Measurements from ENCODE around the gene TSHZ2. TPM values are rescaled to one million over a fixed set of nuclear protein-coding genes. Genes with fewer than 3 reads are reported as not detected.

The TSHZ2 gene
- total RNA-seq, 1 experiment from 2014 or later: 0.07 TPM

DNA sequence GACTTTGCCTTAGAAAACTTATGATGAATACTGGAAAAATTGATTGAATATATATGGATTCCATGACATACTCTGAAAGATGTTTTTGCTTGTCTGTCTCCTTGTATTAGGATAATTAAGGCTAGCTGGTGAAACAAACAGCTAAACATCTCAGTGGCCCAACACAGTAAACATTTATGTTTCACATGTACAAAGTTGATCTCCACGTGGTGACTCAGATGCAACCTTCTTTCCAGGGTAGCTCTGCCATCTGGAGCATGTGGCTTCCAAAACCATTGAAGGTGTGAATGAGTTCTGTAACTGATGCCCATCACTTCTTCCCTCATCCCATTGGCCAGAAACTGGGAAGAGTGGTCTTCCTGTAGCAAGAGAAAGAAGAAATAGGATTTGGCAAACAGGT, 196.3 kb downstream of the TSHZ2 start:
- Histone ChIP-seq H2AFZ (ENCODE audit: low read length) (no peak overlapping the region), H3K23ac (ENCODE audit: insufficient read length, low read depth, low read length) (no peak overlapping the region), H3K27ac (ENCODE audit: insufficient read length, low read depth, low read length) (no peak overlapping the region), H2BK120ac (ENCODE audit: low read depth, low read length, poor library complexity, severe bottlenecking) (no peak overlapping the region), H4K20me1 (ENCODE audit: control insufficient read depth, insufficient read depth, insufficient read length) (no peaks in the 10 kb centered on the region), H3K79me1 (ENCODE audit: insufficient read depth, low read depth, low read length, poor library complexity, severe bottlenecking) (no peaks in the 10 kb centered on the region), H2BK12ac (ENCODE audit: insufficient read length, low read depth, low read length) (no peak overlapping the region), H3K9me3 (ENCODE audit: control insufficient read depth, low read depth, low read length) (no peaks in the 10 kb centered on the region), H3K23me2 (ENCODE audit: insufficient read length, low read depth, low read length, poor library complexity, severe bottlenecking) (no peaks in the 10 kb centered on the region), H3K56ac (ENCODE audit: insufficient read length, low read depth, low read length) (no peak overlapping the region), H4K8ac (replicated peaks; ENCODE audit: insufficient read length, low read depth, low read length) (no peak overlapping the region), H3K4me1 (ENCODE audit: insufficient read depth, low read length) (no peaks in the 10 kb centered on the region), H3K27me3 (ENCODE audit: insufficient read depth, low read length) (no peaks in the 10 kb centered on the region), H3T11ph (ENCODE audit: low read length) (no peak overlapping the region), H3K4ac (ENCODE audit: low read depth, low read length) (no peak overlapping the region), H3K18ac (ENCODE audit: insufficient read length, low read depth, low read length) (no peak overlapping the region), H2BK5ac (ENCODE audit: insufficient read length, low read length) (no peak overlapping the region), H3K9ac (ENCODE audit: extremely low read depth, insufficient read length, low read length) (no peak overlapping the region), H3K4me2 (ENCODE audit: insufficient read depth, insufficient read length, low read length) (no peak overlapping the region), H2AK5ac (ENCODE audit: insufficient read length, low read length) (no peak overlapping the region), H3K79me2 (ENCODE audit: insufficient read depth, low read length) (no peaks in the 10 kb centered on the region), H3K14ac (ENCODE audit: insufficient read depth, low read length) (no peak overlapping the region), H2BK20ac (ENCODE audit: low read depth, low read length, poor library complexity, severe bottlenecking) (no peak overlapping the region), H4K5ac (ENCODE audit: insufficient read length, low read depth, low read length) (no peak overlapping the region), H2BK15ac (ENCODE audit: low read depth, low read length) (no peak overlapping the region), H4K91ac (ENCODE audit: insufficient read length, low read depth, low read length) (no peak overlapping the region)
- no peaks in the 10 kb centered on the region for H3K36me3 Mint-ChIP-seq (ENCODE audit: insufficient read depth in 1 of 3, low read depth in 3 of 3)
- no CpG with 5 or more reads among the region's 1 CpG for WGBS (ENCODE audit: extremely low coverage, insufficient read length, low lambda C conversion rate)
- no peak overlapping the region for H3K27ac Mint-ChIP-seq
- no peaks in the 10 kb centered on the region; the same call in 1 of the 2 replicates for H3K27me3 Mint-ChIP-seq (ENCODE audit: low read depth)
- H3K9me3 Mint-ChIP-seq: no peaks in the 10 kb centered on the region
- H3K4me1 Mint-ChIP-seq: 0 out of 4 replicates have a peak, but pooled peaks cover 0 to 2% of the 10 kb centered on the region in 2 experiments
- DNase-seq: no peak
- no peak overlapping the region for H3K4me3 Mint-ChIP-seq
- TF ChIP-seq, protein P1, sequence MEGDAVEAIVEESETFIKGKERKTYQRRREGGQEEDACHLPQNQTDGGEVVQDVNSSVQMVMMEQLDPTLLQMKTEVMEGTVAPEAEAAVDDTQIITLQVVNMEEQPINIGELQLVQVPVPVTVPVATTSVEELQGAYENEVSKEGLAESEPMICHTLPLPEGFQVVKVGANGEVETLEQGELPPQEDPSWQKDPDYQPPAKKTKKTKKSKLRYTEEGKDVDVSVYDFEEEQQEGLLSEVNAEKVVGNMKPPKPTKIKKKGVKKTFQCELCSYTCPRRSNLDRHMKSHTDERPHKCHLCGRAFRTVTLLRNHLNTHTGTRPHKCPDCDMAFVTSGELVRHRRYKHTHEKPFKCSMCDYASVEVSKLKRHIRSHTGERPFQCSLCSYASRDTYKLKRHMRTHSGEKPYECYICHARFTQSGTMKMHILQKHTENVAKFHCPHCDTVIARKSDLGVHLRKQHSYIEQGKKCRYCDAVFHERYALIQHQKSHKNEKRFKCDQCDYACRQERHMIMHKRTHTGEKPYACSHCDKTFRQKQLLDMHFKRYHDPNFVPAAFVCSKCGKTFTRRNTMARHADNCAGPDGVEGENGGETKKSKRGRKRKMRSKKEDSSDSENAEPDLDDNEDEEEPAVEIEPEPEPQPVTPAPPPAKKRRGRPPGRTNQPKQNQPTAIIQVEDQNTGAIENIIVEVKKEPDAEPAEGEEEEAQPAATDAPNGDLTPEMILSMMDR (conservative IDR thresholded peaks at IDR 0.05): no peak

Measured in H9 (cell line).